ENCODE data around the gene CAPN12.

- TF ChIP-seq CTCF (IDR thresholded peaks at IDR 0.05 in 8 of 11, conservative IDR thresholded peaks at IDR 0.05 in 3 of 11), result peak in 1 of 11 experiments; percentile 6
- no peak for TF ChIP-seq POLR2A (IDR thresholded peaks at IDR 0.05)
- peak in 1 of 3 donors; percentile 16 for TF ChIP-seq POLR2AphosphoS5 (IDR thresholded peaks at IDR 0.05)
Measured at GRCh38 chr19:38737921-38738737, 6.1 kb downstream of the CAPN12 start.
